ENCODE measurements around the gene SLBP. TPM values are rescaled to one million over a fixed set of nuclear protein-coding genes. Genes with fewer than 3 reads are reported as not detected.
"Not testable (repeated sequence)": the region's sequence is repeated elsewhere in the genome, so short reads cannot be mapped to it uniquely, and the experiment has no call there.

SLBP gene
- total RNA-seq, 1 donor from 2014 or later = 31.9 TPM

GRCh38 chr4:1711055-1711570 is 1.0 kb downstream of the SLBP start:
- DNase-seq = no peak

- no peak for DNase-seq
Measured at GRCh38 chr4:1708581-1708980, 3.5 kb downstream of the SLBP start.

GRCh38 chr4:1706358-1706757 is 5.8 kb downstream of the SLBP start:
- no peak for DNase-seq

GRCh38 chr4:1705732-1706131 is 6.4 kb downstream of the SLBP start:
- DNase-seq = no peak

GRCh38 chr4:1703867-1704266 is 8.3 kb downstream of the SLBP start:
- no peak for DNase-seq

GRCh38 chr4:1701671-1702070 is 10.4 kb downstream of the SLBP start:
- not testable (repeated sequence) for DNase-seq

GRCh38 chr4:1695913-1696312 is 16.2 kb downstream of the SLBP start:
- peak; percentile 95 for DNase-seq

- peak; percentile 89 for DNase-seq
Measured at GRCh38 chr4:1693131-1693896, 18.8 kb downstream of the SLBP start.

GRCh38 chr4:1691737-1692373 is 20.3 kb downstream of the SLBP start:
- no peak for DNase-seq

GRCh38 chr4:1690698-1691097 is 21.4 kb downstream of the SLBP start:
- no peak for DNase-seq

- no peak for DNase-seq
Measured at GRCh38 chr4:1686440-1687036, 25.6 kb downstream of the SLBP start.

GRCh38 chr4:1685235-1686150 is 26.6 kb downstream of the SLBP start:
- no peak for DNase-seq

GRCh38 chr4:1684506-1685234 is 27.4 kb downstream of the SLBP start:
- DNase-seq = no peak

- peak; percentile 94 for DNase-seq
Measured at GRCh38 chr4:1683736-1684505, 28.2 kb downstream of the SLBP start, which contains the start of gene FAM53A. Gene FAM53A (minus strand): TSS chr4:1684313. CDS start chr4:1668741, 15,572 bp downstream.

- DNase-seq = peak; percentile 53
Measured at GRCh38 chr4:1683261-1683735, 28.8 kb downstream of the SLBP start.

- no peak for DNase-seq
Measured at GRCh38 chr4:1682860-1683259, 29.3 kb downstream of the SLBP start.

- DNase-seq = no peak
Measured at GRCh38 chr4:1678244-1678643, 33.9 kb downstream of the SLBP start.

- DNase-seq = no peak
Measured at GRCh38 chr4:1676605-1677525, 35.3 kb downstream of the SLBP start.

- no peak for DNase-seq
Measured at GRCh38 chr4:1675802-1676137, 36.3 kb downstream of the SLBP start.

All from tongue (tissue), 2 donors.